Activated B cell treated with CpG ODN at 0.5 μM for 24 hours (primary cell): Measurements from ENCODE around the gene BARHL1. TPM values are rescaled to one million over a fixed set of nuclear protein-coding genes. Genes with fewer than 3 reads are reported as not detected.

Experiments used
- ATAC-seq: fragments of 200-7000 bp; cut with Tn5 transposase; one replicate; pipeline ENCODE4 v1.10.0; 2021; ENCODE audit warnings: low read depth, mild to moderate bottlenecking, moderate library complexity
- CTCF ChIA-PET: fragments of 350-600 bp; sonication (Branson Sonifier 250); formaldehyde crosslinking; loops from one replicate; lab custom pipeline; 2021; ENCODE audit warnings: antibody characterized with exemption; lab: Charles Lee
- POLR2A ChIA-PET: fragments of 350-600 bp; sonication (Branson Sonifier 250); formaldehyde crosslinking; loops from one replicate; lab custom pipeline; 2021; ENCODE audit warnings: antibody characterized with exemption; lab: Charles Lee
- DNase-seq: peaks from one replicate; pipeline ENCODE4 v3.0.0; 2022
- H3K27ac Mint-ChIP-seq: one replicate; pipeline ENCODE4 v1.8.0; 2020; ENCODE audit warnings: mixed read lengths
- H3K27me3 Mint-ChIP-seq: one replicate; pipeline ENCODE4 v1.8.0; 2021; ENCODE audit warnings: mixed read lengths
- H3K36me3 Mint-ChIP-seq: one replicate; pipeline ENCODE4 v1.8.0; 2021; ENCODE audit warnings: low read depth, mixed read lengths
- H3K4me1 Mint-ChIP-seq: one replicate; pipeline ENCODE4 v1.8.0; 2021; ENCODE audit warnings: mixed read lengths
- H3K4me3 Mint-ChIP-seq: one replicate; pipeline ENCODE4 v1.8.0; 2020; ENCODE audit warnings: mild to moderate bottlenecking, mixed read lengths
- H3K9me3 Mint-ChIP-seq: one replicate; pipeline ENCODE4 v1.8.0; 2020; ENCODE audit warnings: mixed read lengths
- intact Hi-C: fragments of 100-400 bp; cut with micrococcal nuclease; formaldehyde crosslinking; loops from one replicate; pipeline ENCODE4 v1.15.1; 2024
- total RNA-seq: library from RNA; stranded (reverse); gene quantifications from 2 replicates; pipeline ENCODE4 v1.2.3, GENCODE V29; 2022
- TF ChIP-seq, protein P1 (sequence below): fragments of 200-600 bp; IDR thresholded peaks from one replicate; pipeline ENCODE4 v1.8.0; 2022; ENCODE audit warnings: antibody characterized with exemption, mild to moderate bottlenecking

BARHL1 gene
- total RNA-seq, 1 donor from 2014 or later, result not detected

DNA sequence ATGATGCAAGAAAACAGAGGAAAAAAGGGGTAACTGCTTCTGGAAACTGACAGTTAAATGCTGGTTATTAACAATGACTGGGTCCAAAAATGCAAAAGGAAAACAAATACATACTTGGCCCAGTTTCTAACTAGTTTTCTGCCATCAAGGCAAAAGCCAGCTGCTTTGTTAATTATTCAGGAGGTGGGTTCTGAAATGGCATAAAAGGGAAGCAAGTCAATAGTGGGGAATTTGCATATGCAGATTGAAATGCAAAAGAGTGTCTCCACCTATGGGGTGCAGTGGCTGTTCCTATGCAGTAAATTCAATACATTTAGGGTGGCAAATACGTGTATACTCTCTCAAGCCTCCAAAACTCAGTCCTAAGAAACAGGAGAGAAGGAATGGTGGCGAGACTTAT is 33.4 kb downstream of the BARHL1 start:
- H3K9me3 Mint-ChIP-seq, result no peaks in the 10 kb centered on the region
- ATAC-seq (no peak), DNase-seq (no peak)
- POLR2A ChIA-PET, result no interaction called here
- H3K27ac Mint-ChIP-seq, result no peak overlapping the region
- TF ChIP-seq, protein P1, sequence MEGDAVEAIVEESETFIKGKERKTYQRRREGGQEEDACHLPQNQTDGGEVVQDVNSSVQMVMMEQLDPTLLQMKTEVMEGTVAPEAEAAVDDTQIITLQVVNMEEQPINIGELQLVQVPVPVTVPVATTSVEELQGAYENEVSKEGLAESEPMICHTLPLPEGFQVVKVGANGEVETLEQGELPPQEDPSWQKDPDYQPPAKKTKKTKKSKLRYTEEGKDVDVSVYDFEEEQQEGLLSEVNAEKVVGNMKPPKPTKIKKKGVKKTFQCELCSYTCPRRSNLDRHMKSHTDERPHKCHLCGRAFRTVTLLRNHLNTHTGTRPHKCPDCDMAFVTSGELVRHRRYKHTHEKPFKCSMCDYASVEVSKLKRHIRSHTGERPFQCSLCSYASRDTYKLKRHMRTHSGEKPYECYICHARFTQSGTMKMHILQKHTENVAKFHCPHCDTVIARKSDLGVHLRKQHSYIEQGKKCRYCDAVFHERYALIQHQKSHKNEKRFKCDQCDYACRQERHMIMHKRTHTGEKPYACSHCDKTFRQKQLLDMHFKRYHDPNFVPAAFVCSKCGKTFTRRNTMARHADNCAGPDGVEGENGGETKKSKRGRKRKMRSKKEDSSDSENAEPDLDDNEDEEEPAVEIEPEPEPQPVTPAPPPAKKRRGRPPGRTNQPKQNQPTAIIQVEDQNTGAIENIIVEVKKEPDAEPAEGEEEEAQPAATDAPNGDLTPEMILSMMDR, result no peak
- peaks cover 94% of the 10 kb centered on the region for H3K36me3 Mint-ChIP-seq
- H3K4me1 Mint-ChIP-seq, result no peaks in the 10 kb centered on the region
- H3K4me3 Mint-ChIP-seq, result no peak overlapping the region
- intact Hi-C loops, result no loop called here
- H3K27me3 Mint-ChIP-seq, result no peaks in the 10 kb centered on the region
- CTCF ChIA-PET, result no interaction called here

DNA sequence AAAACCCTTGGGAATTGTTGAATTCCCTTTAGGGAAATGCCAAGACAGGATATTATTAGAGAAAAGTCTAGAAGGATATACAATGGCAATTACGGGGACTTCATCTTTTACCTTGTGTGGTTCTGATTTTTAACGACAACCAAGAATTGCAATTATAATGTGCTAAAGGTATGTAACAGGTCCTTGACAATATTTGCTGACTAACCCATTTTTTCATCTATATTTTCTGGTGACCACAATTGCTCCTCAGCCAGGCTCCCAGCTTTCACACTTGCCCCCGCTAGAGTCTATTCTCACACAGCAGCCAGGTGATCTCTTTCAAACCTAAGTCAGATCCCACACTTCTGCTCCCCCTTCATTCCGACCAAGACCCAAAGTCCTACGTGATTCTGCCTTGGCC is 34.3 kb downstream of the BARHL1 start:
- Mint-ChIP-seq H3K36me3 (peaks cover 90% of the 10 kb centered on the region), H3K27me3 (no peaks in the 10 kb centered on the region), H3K27ac (no peak overlapping the region), H3K4me1 (no peaks in the 10 kb centered on the region), H3K9me3 (no peaks in the 10 kb centered on the region), H3K4me3 (no peak overlapping the region)
- POLR2A ChIA-PET, result no interaction called here
- intact Hi-C loops, result no loop called here
- CTCF ChIA-PET, result no interaction called here
- DNase-seq (no peak), ATAC-seq (no peak)
- TF ChIP-seq, protein P1, result no peak

DNA sequence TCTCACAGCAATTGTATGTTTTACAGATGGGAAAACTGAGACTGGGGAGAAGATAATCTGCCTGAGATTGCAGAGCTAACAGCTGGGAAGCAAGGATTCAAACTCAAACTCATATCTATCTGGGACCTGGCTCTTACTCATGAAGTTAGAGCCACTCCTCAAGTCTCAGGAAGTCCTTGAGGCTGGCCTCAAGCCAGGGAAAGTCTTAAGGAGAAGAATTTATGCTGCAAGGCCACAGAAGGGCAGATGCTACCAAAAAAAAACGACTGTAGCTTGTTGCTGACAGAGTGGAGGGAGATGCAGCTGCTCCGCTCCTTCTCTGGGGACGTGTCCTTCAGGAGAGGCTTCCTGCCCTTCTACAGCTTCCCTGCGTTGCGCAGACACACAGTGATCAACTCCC is 39.8 kb downstream of the BARHL1 start:
- no peaks in the 10 kb centered on the region for H3K27me3 Mint-ChIP-seq
- no peak for ATAC-seq
- intact Hi-C loops, result no loop called here
- H3K4me1 Mint-ChIP-seq, result no peaks in the 10 kb centered on the region
- POLR2A ChIA-PET, result no interaction called here
- no peaks in the 10 kb centered on the region for H3K9me3 Mint-ChIP-seq
- CTCF ChIA-PET, result no interaction called here
- H3K27ac Mint-ChIP-seq, result no peak overlapping the region
- no peak overlapping the region for H3K4me3 Mint-ChIP-seq
- peaks cover 83% of the 10 kb centered on the region for H3K36me3 Mint-ChIP-seq
- TF ChIP-seq, protein P1, result no peak
- DNase-seq, result no peak

DNA sequence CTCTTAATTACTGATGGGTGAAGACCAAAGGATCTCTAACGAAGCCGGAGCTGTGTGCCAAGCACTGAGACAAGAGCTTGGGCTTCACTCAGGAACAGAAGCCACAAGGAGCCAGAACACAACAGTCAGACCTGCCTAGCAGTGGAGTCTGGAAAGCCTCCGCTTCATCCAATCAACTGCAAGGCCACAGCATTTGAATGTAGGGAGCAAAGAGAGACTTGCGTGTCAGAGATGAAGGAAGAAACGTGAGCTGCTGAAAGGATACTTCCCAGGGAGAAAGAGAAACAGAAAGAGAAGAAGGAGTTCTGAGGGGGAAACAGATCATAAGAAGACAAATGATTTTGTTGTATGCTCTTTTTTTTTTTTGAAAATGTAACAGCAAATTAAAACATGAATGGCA is 43.9 kb downstream of the BARHL1 start:
- DNase-seq (no peak), ATAC-seq (no peak)
- intact Hi-C loops, result no loop called here
- Mint-ChIP-seq H3K27me3 (no peaks in the 10 kb centered on the region), H3K27ac (no peak overlapping the region), H3K4me3 (no peak overlapping the region), H3K36me3 (peaks cover 88% of the 10 kb centered on the region), H3K4me1 (no peaks in the 10 kb centered on the region), H3K9me3 (no peaks in the 10 kb centered on the region)
- CTCF ChIA-PET, result no interaction called here
- TF ChIP-seq, protein P1, result no peak
- POLR2A ChIA-PET, result no interaction called here

DNA sequence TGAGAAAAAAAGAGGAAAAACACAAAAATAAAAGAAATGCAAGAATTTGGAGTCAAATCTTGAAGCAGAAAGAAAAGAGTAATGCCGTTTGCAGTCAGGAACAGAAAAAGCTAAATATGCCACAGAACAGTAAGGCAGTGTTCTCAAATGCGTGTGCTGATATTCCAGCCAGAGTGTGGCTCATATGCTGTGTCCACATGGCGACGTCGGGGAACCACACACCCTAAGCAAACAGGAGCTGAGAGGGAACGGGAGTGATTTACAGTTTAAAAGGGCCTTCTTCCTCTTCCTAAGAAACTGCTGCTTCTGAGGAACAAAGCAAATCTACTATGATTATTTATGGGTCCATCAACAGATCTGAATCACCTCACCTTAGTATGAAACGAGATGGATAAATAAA is 44.7 kb downstream of the BARHL1 start:
- DNase-seq, result no peak
- Mint-ChIP-seq H3K4me3 (no peak overlapping the region), H3K27ac (no peak overlapping the region), H3K36me3 (peaks cover 88% of the 10 kb centered on the region), H3K9me3 (no peaks in the 10 kb centered on the region), H3K27me3 (no peaks in the 10 kb centered on the region), H3K4me1 (no peaks in the 10 kb centered on the region)
- ChIA-PET CTCF (no interaction called here), POLR2A (no interaction called here)
- intact Hi-C loops, result no loop called here
- TF ChIP-seq, protein P1, result no peak
- no peak for ATAC-seq
